K562 (cell line): ENCODE measurements around the gene PPP1R16B. TPM values are rescaled to one million over a fixed set of nuclear protein-coding genes. Genes with fewer than 3 reads are reported as not detected.

ENCODE experiments used
- ATAC-seq: fragments of 200-7000 bp; cut with Tn5 transposase; 3 replicates; pipeline ENCODE4 v1.9.1; 2020; ENCODE audit warnings: moderate library complexity
- BruUV-seq: library from RNA; stranded (reverse); fragments of 400-500 nt; replicated peaks from 2 replicates; lab custom pipeline; 2021; lab: Mats Ljungman, UMichigan
- CTCF ChIA-PET: fragments of 300-600 bp; formaldehyde crosslinking; extraction: SDS; loops from one replicate; lab custom pipeline; 2021; ENCODE audit warnings: low intra/inter-chr PET ratio; lab: Yijun Ruan, JAX
- POLR2A ChIA-PET: fragments of 300-600, 350-650 bp; sonication (Branson Sonifier 250); formaldehyde crosslinking; extraction: SDS; loops from one replicate; lab custom pipeline; 2021; ENCODE audit warnings: antibody characterized with exemption, inconsistent platforms; lab: Yijun Ruan, JAX
- DNase-seq, 4 experiments: peaks; one replicate each; pipeline versions ENCODE4 v3.0.0 to v3.0.0-alpha.2; 2011 to 2018; ENCODE audit warnings: low spot score in 3 of 4, mixed read lengths in 3 of 4; ENCODE audit errors: extremely low read depth in 1 of 4
- FAIRE-seq: peaks from 2 replicates; lab custom pipeline; 2011; peaks lifted over from hg19 to GRCh38; lab: Jason Lieb, UNC
- H2AFZ ChIP-seq: 2 replicates; pipeline ENCODE4 v1.6.0; 2011; ENCODE audit warnings: low read depth, low read length, control low read depth, inconsistent platforms
- H3K27ac ChIP-seq: fragments of 200-600 bp; 3 replicates; pipeline ENCODE4 v1.8.0; 2011; ENCODE audit warnings: low read depth, mild to moderate bottlenecking, control low read depth, inconsistent platforms, low read length, moderate library complexity, mixed read lengths; ENCODE audit errors: extremely low read depth
- H3K27me3 ChIP-seq, 2 experiments: fragments of 300-600 bp in 1 of 2; 2 replicates in 1 of 2; 3 replicates in 1 of 2; pipeline versions ENCODE4 v1.6.0 to v1.8.0; 2011; ENCODE audit warnings: inconsistent platforms in 2 of 2, low read length in 2 of 2, mild to moderate bottlenecking in 1 of 2, mixed read lengths in 1 of 2, moderate library complexity in 1 of 2; ENCODE audit not compliant: control insufficient read depth in 2 of 2, insufficient read depth in 2 of 2
- H3K36me3 ChIP-seq: fragments of 300-600 bp; 3 replicates; pipeline ENCODE4 v1.8.0; 2011; ENCODE audit warnings: mild to moderate bottlenecking, low read length, inconsistent platforms; ENCODE audit not compliant: control insufficient read depth, insufficient read depth
- H3K4me1 ChIP-seq, 2 experiments: fragments of 200-600 bp in 1 of 2; replicated peaks in 1 of 2; 2 replicates in 1 of 2; 3 replicates in 1 of 2; pipeline versions ENCODE4 v1.5.1 to v1.8.0; 2011; ENCODE audit warnings: inconsistent platforms in 2 of 2, low read length in 2 of 2, mild to moderate bottlenecking in 1 of 2, mixed read lengths in 1 of 2, moderate library complexity in 1 of 2; ENCODE audit not compliant: control insufficient read depth in 2 of 2, insufficient read depth in 2 of 2
- H3K4me2 ChIP-seq: 2 replicates; pipeline ENCODE4 v1.6.1; 2011; ENCODE audit warnings: low read length, control low read depth, inconsistent platforms, mixed read lengths; ENCODE audit not compliant: insufficient read depth
- H3K4me3 ChIP-seq: fragments of 200-600 bp; sonication (generic), shearing (Covaris generic); 2 replicates; pipeline ENCODE4 v1.5.1; 2016; ENCODE audit warnings: control low read depth, inconsistent platforms
- H3K79me2 ChIP-seq: fragments of 200-600 bp; 3 replicates; pipeline ENCODE4 v1.8.0; 2011; ENCODE audit warnings: low read length, inconsistent platforms; ENCODE audit not compliant: control insufficient read depth, insufficient read depth
- H3K9ac ChIP-seq, 2 experiments: 2 replicates each; pipeline versions ENCODE4 v1.6.0 to v1.6.1; 2011; ENCODE audit warnings: low read depth in 2 of 2, low read length in 2 of 2, control low read depth in 1 of 2, inconsistent platforms in 1 of 2, mild to moderate bottlenecking in 1 of 2, mixed read lengths in 1 of 2; ENCODE audit not compliant: insufficient read depth in 1 of 2
- H3K9me1 ChIP-seq: one replicate; pipeline ENCODE4 v1.6.0; 2011; ENCODE audit warnings: inconsistent platforms, mild to moderate bottlenecking, low read length, moderate library complexity; ENCODE audit not compliant: control insufficient read depth, insufficient read depth
- H3K9me3 ChIP-seq: replicated peaks from 2 replicates; pipeline ENCODE4 v1.5.1; 2011; ENCODE audit warnings: low read depth, low read length, inconsistent platforms; ENCODE audit not compliant: control insufficient read depth, insufficient read depth
- H4K20me1 ChIP-seq: replicated peaks from 2 replicates; pipeline ENCODE4 v1.6.1; 2011; ENCODE audit warnings: low read length, inconsistent platforms, mixed read lengths; ENCODE audit not compliant: control insufficient read depth, insufficient read depth
- SMAD1 ChIP-seq: fragments of 150-350 bp; IDR thresholded peaks from 2 replicates; pipeline ENCODE4 v1.6.1; 2014; ENCODE audit warnings: low read length, low read depth; ENCODE audit not compliant: partially characterized antibody
- TCF3 ChIP-seq: sonication (generic); formaldehyde crosslinking; IDR thresholded peaks from 2 replicates; pipeline ENCODE4 v1.4.0; 2020; ENCODE audit warnings: mild to moderate bottlenecking, missing genetic modification reagents
- ZC3H4 ChIP-seq: sonication (generic); formaldehyde crosslinking; IDR thresholded peaks from 2 replicates; pipeline ENCODE4 v1.9.0; 2021; ENCODE audit warnings: missing genetic modification reagents, borderline replicate concordance
- WGBS: fragments of 100-300 bp; shearing (Covaris generic); methylation state at CpG from one replicate; pipeline ENCODE4 v1.1.6; 2016; ENCODE audit warnings: low coverage, mixed read lengths; ENCODE audit not compliant: insufficient coverage; ENCODE audit errors: missing lambda C conversion rate; 5-methylcytosine and 5-hydroxymethylcytosine counted together
- in situ Hi-C: fragments of 300-500 bp; cut with MboI; formaldehyde crosslinking; loops from 4 replicates; pipeline ENCODE4 v1.15.0; 2018; ENCODE audit warnings: inconsistent platforms, mixed read lengths
- intact Hi-C: fragments of 100-400 bp; cut with micrococcal nuclease; formaldehyde crosslinking; loops from 2 replicates; pipeline ENCODE4 v1.14.2; 2022
- polyA plus RNA-seq, 8 experiments: library from polyadenylated mRNA; depleted of rRNA in 4 of 8; stranded (reverse) in 5 of 8; unstranded in 3 of 8; fragments of >200 nt; fragmentation: Nextera tagmentation in 2 of 8; fragmentation: Illumina TruSeq in 1 of 8; extraction: Ambion mirVana in 2 of 8; extraction: Trizol in 1 of 8; gene quantifications; 2 replicates each; pipeline versions ENCODE4 v1.2.1 to v1.2.3, GENCODE V29; 2011 to 2014; ENCODE audit warnings: inconsistent platforms in 1 of 8, missing spikeins in 1 of 8
- total RNA-seq, 7 experiments: library from RNA; depleted of rRNA in 6 of 7; stranded (reverse); fragments of >200 nt in 6 of 7; fragmentation: Illumina TruSeq in 2 of 7; extraction: Trizol in 2 of 7; gene quantifications; 2 replicates each; pipeline versions ENCODE4 v1.2.1 to v1.2.3, GENCODE V29; 2011 to 2021; ENCODE audit warnings: low replicate concordance in 1 of 7
- TF ChIP-seq, protein P1 (sequence below), 2 experiments: fragments of 450-650 bp in 1 of 2; sonication (generic) in 1 of 2; formaldehyde crosslinking in 1 of 2; IDR thresholded peaks; 2 replicates each; pipeline versions ENCODE4 v1.7.1 to v1.9.0; 2016 to 2022; ENCODE audit warnings: inconsistent platforms in 1 of 2, mild to moderate bottlenecking in 1 of 2, missing genetic modification reagents in 1 of 2

PPP1R16B gene
- total and polyA plus RNA-seq, 9 of the 15 experiments (the other 6 are each of a cell fraction or from before 2014, with no cell fraction given): 1.5 to 11.5 (median 6.8) TPM

DNA sequence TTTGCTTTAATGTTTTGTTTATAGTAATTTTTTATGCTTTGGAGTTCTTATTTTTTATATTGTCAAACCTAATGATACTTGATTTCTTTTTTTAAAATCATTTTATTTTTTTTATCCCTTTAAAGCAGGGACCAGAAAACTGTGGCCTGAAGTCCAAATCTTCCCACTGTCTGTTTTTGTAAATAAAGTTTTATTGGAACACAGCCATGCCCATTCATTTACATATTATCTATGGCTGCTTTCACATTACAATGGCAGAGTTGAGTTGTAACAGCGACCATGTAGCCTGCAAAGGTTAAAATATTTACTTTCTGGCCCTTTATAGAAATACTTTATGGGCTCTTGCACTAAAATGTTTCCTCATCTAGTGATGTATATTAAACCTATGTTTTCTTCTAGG, 42.3 kb downstream of the PPP1R16B start:
- intact Hi-C loops (no loop called here), in situ Hi-C loops (no loop called here)
- Histone ChIP-seq H3K4me1 (peaks cover 0 to 16% of the 10 kb centered on the region in 2 experiments; a peak in 3 of 5 replicates), H3K79me2 (no peaks in the 10 kb centered on the region), H3K9me3 (no peaks in the 10 kb centered on the region), H3K4me2 (no peak overlapping the region), H3K9ac (no peak overlapping the region), H3K27ac (no peak overlapping the region), H3K27me3 (no peaks in the 10 kb centered on the region), H3K4me3 (no peak overlapping the region), H3K9me1 (no peaks in the 10 kb centered on the region), H2AFZ (no peak overlapping the region), H3K36me3 (no peaks in the 10 kb centered on the region), H4K20me1 (no peaks in the 10 kb centered on the region)
- BruUV-seq: no TSS peak
- ATAC-seq: no peak
- no peak for FAIRE-seq
- CTCF ChIA-PET: no interaction called here
- TF ChIP-seq SMAD1: no peak
- TF ChIP-seq, protein P1, sequence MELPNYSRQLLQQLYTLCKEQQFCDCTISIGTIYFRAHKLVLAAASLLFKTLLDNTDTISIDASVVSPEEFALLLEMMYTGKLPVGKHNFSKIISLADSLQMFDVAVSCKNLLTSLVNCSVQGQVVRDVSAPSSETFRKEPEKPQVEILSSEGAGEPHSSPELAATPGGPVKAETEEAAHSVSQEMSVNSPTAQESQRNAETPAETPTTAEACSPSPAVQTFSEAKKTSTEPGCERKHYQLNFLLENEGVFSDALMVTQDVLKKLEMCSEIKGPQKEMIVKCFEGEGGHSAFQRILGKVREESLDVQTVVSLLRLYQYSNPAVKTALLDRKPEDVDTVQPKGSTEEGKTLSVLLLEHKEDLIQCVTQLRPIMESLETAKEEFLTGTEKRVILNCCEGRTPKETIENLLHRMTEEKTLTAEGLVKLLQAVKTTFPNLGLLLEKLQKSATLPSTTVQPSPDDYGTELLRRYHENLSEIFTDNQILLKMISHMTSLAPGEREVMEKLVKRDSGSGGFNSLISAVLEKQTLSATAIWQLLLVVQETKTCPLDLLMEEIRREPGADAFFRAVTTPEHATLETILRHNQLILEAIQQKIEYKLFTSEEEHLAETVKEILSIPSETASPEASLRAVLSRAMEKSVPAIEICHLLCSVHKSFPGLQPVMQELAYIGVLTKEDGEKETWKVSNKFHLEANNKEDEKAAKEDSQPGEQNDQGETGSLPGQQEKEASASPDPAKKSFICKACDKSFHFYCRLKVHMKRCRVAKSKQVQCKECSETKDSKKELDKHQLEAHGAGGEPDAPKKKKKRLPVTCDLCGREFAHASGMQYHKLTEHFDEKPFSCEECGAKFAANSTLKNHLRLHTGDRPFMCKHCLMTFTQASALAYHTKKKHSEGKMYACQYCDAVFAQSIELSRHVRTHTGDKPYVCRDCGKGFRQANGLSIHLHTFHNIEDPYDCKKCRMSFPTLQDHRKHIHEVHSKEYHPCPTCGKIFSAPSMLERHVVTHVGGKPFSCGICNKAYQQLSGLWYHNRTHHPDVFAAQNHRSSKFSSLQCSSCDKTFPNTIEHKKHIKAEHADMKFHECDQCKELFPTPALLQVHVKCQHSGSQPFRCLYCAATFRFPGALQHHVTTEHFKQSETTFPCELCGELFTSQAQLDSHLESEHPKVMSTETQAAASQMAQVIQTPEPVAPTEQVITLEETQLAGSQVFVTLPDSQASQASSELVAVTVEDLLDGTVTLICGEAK (IDR thresholded peaks at IDR 0.05): peak; percentile 97
- TF ChIP-seq, protein P1 (CRISPR knock-in tag; IDR thresholded peaks at IDR 0.05): peak; percentile 95
- no peak for TF ChIP-seq TCF3 (CRISPR knock-in tag)
- no peak for TF ChIP-seq ZC3H4
- no peak for DNase-seq
- POLR2A ChIA-PET: no interaction called here
- WGBS: 11% methylated on average over 1 of the region's 1 CpG
